K562 (cell line): ENCODE data around the gene HOXB1. TPM values are rescaled to one million over a fixed set of nuclear protein-coding genes. Genes with fewer than 3 reads are reported as not detected.

Source experiments
- ARID2 ChIP-seq: fragments of 450-650 bp; IDR thresholded peaks from 2 replicates; pipeline ENCODE4 v1.6.1; 2017; ENCODE audit warnings: antibody characterized with exemption, mild to moderate bottlenecking
- CC2D1A ChIP-seq: fragments of 450-650 bp; IDR thresholded peaks from 2 replicates; pipeline ENCODE4 v1.6.1; 2017; ENCODE audit warnings: mild to moderate bottlenecking
- FOXA3 ChIP-seq, 2 experiments: fragments of 450-650 bp in 1 of 2; sonication (generic) in 1 of 2; formaldehyde crosslinking; IDR thresholded peaks in 1 of 2; conservative IDR thresholded peaks in 1 of 2; 2 replicates each; pipeline versions ENCODE4 v1.4.0 to v1.8.0; 2020 to 2022; ENCODE audit warnings: mild to moderate bottlenecking in 2 of 2, missing genetic modification reagents in 1 of 2
- L3MBTL2 ChIP-seq: fragments of 450-650 bp; IDR thresholded peaks from 2 replicates; pipeline ENCODE4 v1.6.1; 2016; ENCODE audit warnings: mild to moderate bottlenecking, moderate library complexity
- LARP7 ChIP-seq: fragments of 450-650 bp; IDR thresholded peaks from 2 replicates; pipeline ENCODE4 v1.6.1; 2016
- MEF2D ChIP-seq: conservative IDR thresholded peaks from 2 replicates; pipeline ENCODE4 v1.6.1; 2016; ENCODE audit warnings: low read depth, missing genetic modification characterization, missing compliant biosample characterization
- NFRKB ChIP-seq: fragments of 450-650 bp; IDR thresholded peaks from 2 replicates; pipeline ENCODE4 v1.6.1; 2016; ENCODE audit warnings: low read depth
- PTTG1 ChIP-seq: fragments of 450-650 bp; IDR thresholded peaks from 2 replicates; pipeline ENCODE4 v1.6.1; 2016; ENCODE audit warnings: low read depth, mild to moderate bottlenecking, missing genetic modification characterization, missing compliant biosample characterization
- RAD51 ChIP-seq: fragments of 450-650 bp; IDR thresholded peaks from 2 replicates; pipeline ENCODE4 v1.7.1; 2016; ENCODE audit warnings: low read depth, mild to moderate bottlenecking, borderline replicate concordance
- RCOR1 ChIP-seq, 2 experiments: IDR thresholded peaks; 2 replicates each; pipeline ENCODE4 v1.6.1; 2012; ENCODE audit warnings: low read depth in 2 of 2, low read length in 2 of 2, borderline replicate concordance in 1 of 2, improper control_type of control experiment in 1 of 2
- SP2 ChIP-seq: IDR thresholded peaks from 2 replicates; pipeline ENCODE4 v1.6.1; 2011; ENCODE audit warnings: mild to moderate bottlenecking, low read depth, low read length, moderate library complexity; ENCODE audit not compliant: poor library complexity, severe bottlenecking; ENCODE audit errors: extremely low read depth
- SREBF2 ChIP-seq: sonication (generic); formaldehyde crosslinking; IDR thresholded peaks from 2 replicates; pipeline ENCODE4 v1.4.0; 2020; ENCODE audit warnings: mild to moderate bottlenecking, missing genetic modification reagents
- TARDBP ChIP-seq: fragments of 450-650 bp; IDR thresholded peaks from 2 replicates; pipeline ENCODE4 v1.6.1; 2016
- TGIF2 ChIP-seq: sonication (generic); formaldehyde crosslinking; IDR thresholded peaks from 2 replicates; pipeline ENCODE4 v1.8.1; 2022; ENCODE audit warnings: mild to moderate bottlenecking, missing genetic modification reagents, moderate library complexity
- ZNF23 ChIP-seq: fragments of 250-450 bp; sonication (Bioruptor Pico); IDR thresholded peaks from 2 replicates; pipeline ENCODE4 v1.4.0; 2020; ENCODE audit warnings: mild to moderate bottlenecking
- ZNF232 ChIP-seq: sonication (generic); formaldehyde crosslinking; IDR thresholded peaks from 2 replicates; pipeline ENCODE4 v1.8.0; 2022; ENCODE audit warnings: mild to moderate bottlenecking, missing genetic modification reagents
- ZNF316 ChIP-seq: fragments of 450-650 bp; IDR thresholded peaks from 2 replicates; pipeline ENCODE4 v1.6.1; 2016
- ZNF384 ChIP-seq: IDR thresholded peaks from 2 replicates; pipeline ENCODE4 v1.6.1; 2012; ENCODE audit warnings: low read depth, low read length, improper control_type of control experiment
- ZNF518B ChIP-seq: fragments of 250-450 bp; sonication (Bioruptor Pico); IDR thresholded peaks from 2 replicates; pipeline ENCODE4 v1.5.0; 2021; ENCODE audit warnings: mild to moderate bottlenecking, moderate library complexity
- polyA plus RNA-seq, 8 experiments: library from polyadenylated mRNA; depleted of rRNA in 4 of 8; stranded (reverse) in 5 of 8; unstranded in 3 of 8; fragments of >200 nt; fragmentation: Nextera tagmentation in 2 of 8; fragmentation: Illumina TruSeq in 1 of 8; extraction: Ambion mirVana in 2 of 8; extraction: Trizol in 1 of 8; gene quantifications; 2 replicates each; pipeline versions ENCODE4 v1.2.1 to v1.2.3, GENCODE V29; 2011 to 2014; ENCODE audit warnings: inconsistent platforms in 1 of 8, missing spikeins in 1 of 8
- total RNA-seq, 7 experiments: library from RNA; depleted of rRNA in 6 of 7; stranded (reverse); fragments of >200 nt in 6 of 7; fragmentation: Illumina TruSeq in 2 of 7; extraction: Trizol in 2 of 7; gene quantifications; 2 replicates each; pipeline versions ENCODE4 v1.2.1 to v1.2.3, GENCODE V29; 2011 to 2021; ENCODE audit warnings: low replicate concordance in 1 of 7
- TF ChIP-seq, protein P1 (sequence below): IDR thresholded peaks from 2 replicates; pipeline ENCODE4 v1.6.1; 2012; ENCODE audit warnings: low read depth, low read length, improper control_type of control experiment, borderline replicate concordance
- TF ChIP-seq, protein P2 (sequence below): fragments of 450-650 bp; formaldehyde crosslinking; IDR thresholded peaks from 2 replicates; pipeline ENCODE4 v1.4.0; 2020; ENCODE audit warnings: mild to moderate bottlenecking, moderate library complexity
- TF ChIP-seq, protein P3 (sequence below): fragments of 250-450 bp; sonication (Bioruptor Pico); IDR thresholded peaks from 2 replicates; pipeline ENCODE4 v1.5.0; 2020; ENCODE audit warnings: mild to moderate bottlenecking

Gene HOXB1
- total and polyA plus RNA-seq, 9 of the 15 experiments (the other 6 are each of a cell fraction or from before 2014, with no cell fraction given) = 0.04 TPM; not detected in 8

DNA sequence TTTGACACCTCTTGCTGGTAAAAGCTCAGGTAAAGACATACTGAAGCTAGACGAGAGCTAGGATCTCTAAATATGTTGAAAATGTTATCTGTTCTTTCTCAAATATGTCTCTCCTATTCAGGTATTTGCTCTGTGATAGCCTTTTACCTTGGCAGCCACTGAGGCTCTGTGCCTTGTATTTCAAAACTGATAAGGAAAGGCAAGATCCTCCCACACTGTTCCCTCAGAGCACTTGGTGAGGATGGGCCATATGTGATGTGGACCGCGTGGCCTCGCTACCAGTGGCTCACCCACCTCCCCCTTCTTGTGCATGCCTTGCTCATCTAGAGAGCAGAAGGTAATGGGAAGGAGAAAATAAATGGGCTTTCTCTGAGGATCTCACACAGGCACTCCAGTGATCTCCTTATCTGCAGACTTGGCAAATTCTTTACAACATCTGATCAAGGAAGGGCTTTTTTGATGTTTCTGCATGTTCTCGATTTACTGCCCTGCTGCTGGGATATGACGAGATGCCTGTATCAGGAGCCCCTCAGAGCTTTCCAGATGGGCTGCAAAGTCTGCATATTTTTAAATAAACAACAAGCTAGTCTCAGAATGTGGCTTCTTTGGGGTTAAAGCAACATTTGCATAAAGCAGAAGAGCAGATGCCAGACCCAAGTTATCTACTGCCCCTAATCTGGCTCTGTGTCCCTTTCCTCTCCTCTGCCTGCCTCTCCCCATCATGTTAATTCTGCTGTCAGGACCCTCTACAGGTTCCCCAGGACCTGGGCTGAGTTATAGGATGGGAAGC is 16.9 kb downstream of the HOXB1 start (continued):
- TF ChIP-seq MEF2D (tag) (no peak), ZNF232 (CRISPR knock-in tag) (no peak), ZNF23 (no peak), NFRKB (no peak), PTTG1 (tag) (no peak), ZNF518B (CRISPR knock-in tag) (no peak), TARDBP (no peak), ARID2 (no peak), RCOR1 (IDR thresholded peaks at IDR 0.05; ENCODE audit: borderline replicate concordance in 1 of 2, low read depth in 2 of 2, low read length in 2 of 2) (peak in 1 of 2 experiments; percentile 54; a peak in 1 of 4 replicates), RAD51 (no peak), L3MBTL2 (peak; percentile 21; the same call in 1 of the 2 replicates), FOXA3 (CRISPR knock-in tag; conservative IDR thresholded peaks at IDR 0.05 in 1 of 2, IDR thresholded peaks at IDR 0.05 in 1 of 2) (no peak), CC2D1A (no peak), SP2 (no peak), ZNF384 (no peak), LARP7 (no peak), SREBF2 (CRISPR knock-in tag) (no peak), ZNF316 (peak; percentile 77), TGIF2 (CRISPR knock-in tag) (no peak)
- TF ChIP-seq, protein P1, sequence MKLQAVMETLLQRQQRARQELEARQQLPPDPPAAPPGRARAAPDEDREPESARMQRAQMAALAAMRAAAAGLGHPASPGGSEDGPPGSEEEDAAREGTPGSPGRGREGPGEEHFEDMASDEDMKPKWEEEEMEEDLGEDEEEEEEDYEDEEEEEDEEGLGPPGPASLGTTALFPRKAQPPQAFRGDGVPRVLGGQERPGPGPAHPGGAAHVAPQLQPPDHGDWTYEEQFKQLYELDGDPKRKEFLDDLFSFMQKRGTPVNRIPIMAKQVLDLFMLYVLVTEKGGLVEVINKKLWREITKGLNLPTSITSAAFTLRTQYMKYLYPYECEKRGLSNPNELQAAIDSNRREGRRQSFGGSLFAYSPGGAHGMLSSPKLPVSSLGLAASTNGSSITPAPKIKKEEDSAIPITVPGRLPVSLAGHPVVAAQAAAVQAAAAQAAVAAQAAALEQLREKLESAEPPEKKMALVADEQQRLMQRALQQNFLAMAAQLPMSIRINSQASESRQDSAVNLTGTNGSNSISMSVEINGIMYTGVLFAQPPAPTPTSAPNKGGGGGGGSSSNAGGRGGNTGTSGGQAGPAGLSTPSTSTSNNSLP = no peak
- TF ChIP-seq, protein P2, sequence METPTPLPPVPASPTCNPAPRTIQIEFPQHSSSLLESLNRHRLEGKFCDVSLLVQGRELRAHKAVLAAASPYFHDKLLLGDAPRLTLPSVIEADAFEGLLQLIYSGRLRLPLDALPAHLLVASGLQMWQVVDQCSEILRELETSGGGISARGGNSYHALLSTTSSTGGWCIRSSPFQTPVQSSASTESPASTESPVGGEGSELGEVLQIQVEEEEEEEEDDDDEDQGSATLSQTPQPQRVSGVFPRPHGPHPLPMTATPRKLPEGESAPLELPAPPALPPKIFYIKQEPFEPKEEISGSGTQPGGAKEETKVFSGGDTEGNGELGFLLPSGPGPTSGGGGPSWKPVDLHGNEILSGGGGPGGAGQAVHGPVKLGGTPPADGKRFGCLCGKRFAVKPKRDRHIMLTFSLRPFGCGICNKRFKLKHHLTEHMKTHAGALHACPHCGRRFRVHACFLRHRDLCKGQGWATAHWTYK (CRISPR knock-in tag) = peak; percentile 98
- TF ChIP-seq, protein P3, sequence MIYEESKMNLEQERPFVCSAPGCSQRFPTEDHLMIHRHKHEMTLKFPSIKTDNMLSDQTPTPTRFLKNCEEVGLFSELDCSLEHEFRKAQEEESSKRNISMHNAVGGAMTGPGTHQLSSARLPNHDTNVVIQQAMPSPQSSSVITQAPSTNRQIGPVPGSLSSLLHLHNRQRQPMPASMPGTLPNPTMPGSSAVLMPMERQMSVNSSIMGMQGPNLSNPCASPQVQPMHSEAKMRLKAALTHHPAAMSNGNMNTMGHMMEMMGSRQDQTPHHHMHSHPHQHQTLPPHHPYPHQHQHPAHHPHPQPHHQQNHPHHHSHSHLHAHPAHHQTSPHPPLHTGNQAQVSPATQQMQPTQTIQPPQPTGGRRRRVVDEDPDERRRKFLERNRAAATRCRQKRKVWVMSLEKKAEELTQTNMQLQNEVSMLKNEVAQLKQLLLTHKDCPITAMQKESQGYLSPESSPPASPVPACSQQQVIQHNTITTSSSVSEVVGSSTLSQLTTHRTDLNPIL (CRISPR knock-in tag) = no peak
